ENCODE data around the gene IFRD1.
"Not testable (repeated sequence)": the region's sequence is repeated elsewhere in the genome, so short reads cannot be mapped to it uniquely, and the experiment has no call there.

IFRD1 gene

DNA sequence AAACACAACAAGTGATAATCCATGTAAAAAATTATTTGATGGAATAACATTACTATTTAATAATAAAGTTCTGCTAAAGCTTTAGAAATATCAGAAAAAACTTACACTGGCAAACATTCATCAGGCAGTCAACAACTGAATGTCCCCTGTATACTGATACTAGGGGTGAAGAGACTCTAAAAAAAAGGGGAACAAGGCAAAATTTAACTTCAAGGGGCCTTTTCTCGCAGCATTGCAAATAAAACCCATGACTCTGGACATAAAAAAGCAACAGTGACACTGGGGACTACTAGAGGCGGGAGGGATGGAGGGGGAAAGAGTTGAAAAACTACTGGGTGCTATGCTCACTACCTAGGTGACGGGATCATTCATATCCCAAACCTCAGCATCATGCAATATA, 5.8 kb upstream of the IFRD1 start:
- DNase-seq, result no peak

DNA sequence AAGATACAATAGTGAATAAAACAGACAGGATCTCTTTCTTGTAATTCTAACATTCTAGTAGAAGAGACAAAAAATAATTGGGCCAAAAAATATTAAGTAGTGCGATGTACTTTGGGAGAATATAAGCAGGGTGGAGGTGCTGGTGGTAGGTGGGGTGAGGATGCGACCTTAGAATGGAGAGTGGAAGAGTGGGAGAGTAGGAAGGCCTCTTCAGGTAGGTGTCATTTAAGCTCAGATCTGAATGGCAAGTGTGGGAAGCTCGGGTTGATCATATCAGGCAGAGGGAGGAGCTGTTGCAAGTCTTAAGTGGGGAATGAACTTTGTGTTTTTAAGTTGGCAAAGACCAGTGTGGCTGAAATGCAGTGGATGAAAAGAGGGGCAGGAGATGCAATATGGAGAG, 3.8 kb upstream of the IFRD1 start:
- no peak for DNase-seq

DNA sequence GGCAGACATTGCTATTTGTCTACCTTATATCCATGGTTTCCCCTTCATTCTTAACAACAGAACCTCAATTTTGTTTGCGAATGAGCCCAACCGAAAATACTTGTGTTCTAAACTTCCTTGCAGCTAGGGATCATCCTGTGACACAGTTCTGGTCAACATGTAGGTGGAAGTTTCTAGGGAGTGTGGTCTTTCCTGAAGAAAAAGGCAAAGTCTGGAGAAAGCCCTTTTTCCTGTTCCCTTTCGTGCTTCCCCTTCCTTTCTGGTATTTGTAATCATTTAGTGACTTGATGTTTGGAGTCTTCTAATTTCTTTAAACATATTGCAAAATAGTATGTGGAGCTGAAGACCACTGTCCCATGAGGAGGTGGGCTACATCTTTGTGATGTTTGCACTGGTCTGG, 2.9 kb upstream of the IFRD1 start:
- peak; percentile 33 to 61 (median 54) for DNase-seq

DNA sequence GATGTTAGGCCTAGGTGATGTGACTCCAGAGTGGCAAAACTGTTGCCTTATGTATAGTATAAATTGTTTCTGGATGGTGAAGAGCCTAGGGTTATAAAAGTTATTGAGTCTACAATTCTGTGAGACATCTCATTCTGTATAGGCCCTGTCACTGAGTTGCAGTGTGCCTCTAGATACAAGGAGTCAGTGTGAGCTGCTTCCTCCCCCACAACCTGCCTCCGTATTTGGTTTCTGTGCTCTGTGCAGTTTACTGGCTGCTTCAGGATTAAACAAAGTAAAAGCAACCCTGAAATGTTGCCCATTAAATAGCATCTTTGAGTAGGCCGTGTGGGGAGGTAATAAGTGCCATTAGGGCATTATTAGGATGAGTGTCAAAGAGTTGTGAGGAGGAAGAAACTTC, 1.9 kb upstream of the IFRD1 start:
- no peak for DNase-seq

DNA sequence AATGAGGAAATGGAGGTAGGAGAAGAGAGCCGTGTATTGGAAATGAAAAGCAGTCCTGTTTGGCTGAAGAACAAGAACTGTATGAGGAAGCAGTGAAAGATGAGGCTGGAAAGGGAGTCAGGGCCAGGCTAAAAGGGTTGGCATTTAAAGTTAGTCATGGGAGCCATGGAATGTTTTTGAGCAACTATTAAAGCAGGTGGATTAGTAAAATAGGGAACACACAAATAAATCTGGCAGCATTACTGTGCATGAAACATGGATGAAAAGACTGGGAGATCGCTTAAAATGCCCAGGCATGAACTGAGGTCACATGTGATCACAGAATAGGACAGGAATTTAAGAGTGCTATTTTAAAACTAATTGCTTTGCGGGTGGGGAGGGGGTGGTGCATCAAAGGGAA, 1.4 kb upstream of the IFRD1 start:
- DNase-seq, result no peak

DNA sequence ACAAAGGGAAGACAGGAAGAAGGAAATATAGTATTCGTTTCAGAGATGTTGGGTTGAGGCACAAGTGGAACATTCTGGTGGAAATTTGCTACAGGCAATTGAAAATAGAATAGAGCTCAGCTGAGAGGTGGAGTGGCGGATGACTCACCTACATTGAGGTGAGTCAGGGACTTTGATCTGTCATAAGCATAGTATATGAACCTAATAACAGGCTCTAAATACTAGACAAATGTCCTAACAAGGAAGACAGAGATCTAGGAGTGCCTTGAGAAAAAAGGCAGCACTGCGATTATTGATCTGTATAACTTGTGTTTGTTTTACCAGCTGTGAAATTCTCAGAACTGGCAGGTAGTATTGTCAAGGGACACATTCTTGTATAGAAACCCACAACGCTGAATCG, 907 bp upstream of the IFRD1 start:
- peak in 2 of 3 donors; percentile 21 to 41 for DNase-seq

DNA sequence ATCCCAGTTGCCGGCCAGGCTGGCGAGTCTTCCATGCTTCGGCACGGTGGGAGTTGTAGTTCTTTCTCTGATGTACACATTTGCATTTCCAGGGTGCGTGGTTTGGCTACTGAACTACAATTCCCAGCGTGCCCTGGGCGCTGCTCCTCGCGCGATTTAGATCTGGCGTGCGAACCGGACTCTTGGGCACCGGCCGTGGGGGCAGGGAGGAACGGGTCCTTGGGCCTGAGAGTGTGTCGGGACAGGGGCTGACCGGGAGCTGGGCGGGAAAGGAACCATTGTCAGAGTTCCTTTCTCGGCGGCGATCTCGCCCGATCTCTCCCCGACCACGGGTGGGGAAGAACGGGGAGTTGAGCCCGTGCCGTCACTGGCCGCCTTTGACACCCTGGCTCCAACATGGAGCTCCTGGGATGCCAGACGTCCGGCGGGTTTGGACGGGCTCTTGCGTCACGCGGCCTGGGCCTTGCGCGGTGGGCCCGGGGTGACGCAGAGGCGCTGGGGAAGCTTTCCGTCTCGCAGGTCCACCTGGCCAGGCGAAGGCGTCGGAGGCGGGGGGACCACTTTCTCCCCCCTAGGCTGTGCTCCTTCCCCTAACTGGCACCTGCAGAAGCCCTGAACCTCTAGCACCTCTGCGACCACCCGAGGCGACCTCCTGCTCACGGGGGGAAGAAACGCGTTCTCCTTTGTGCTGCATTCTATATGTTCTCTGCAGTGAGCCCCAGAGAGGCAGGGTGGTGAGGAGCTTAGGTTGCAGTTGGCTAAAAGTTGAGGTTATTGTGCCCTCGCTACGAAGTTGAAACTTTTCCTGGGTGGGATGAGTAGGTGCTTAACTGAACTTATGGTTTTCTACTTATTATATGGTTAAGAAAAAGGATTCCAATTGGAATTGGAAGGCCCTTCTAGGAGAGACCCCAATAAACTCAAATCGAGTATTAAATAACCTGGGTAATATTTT, 824 bp downstream of the IFRD1 start:
- DNase-seq, result peak; percentile 94 to 95 (median 95)

DNA sequence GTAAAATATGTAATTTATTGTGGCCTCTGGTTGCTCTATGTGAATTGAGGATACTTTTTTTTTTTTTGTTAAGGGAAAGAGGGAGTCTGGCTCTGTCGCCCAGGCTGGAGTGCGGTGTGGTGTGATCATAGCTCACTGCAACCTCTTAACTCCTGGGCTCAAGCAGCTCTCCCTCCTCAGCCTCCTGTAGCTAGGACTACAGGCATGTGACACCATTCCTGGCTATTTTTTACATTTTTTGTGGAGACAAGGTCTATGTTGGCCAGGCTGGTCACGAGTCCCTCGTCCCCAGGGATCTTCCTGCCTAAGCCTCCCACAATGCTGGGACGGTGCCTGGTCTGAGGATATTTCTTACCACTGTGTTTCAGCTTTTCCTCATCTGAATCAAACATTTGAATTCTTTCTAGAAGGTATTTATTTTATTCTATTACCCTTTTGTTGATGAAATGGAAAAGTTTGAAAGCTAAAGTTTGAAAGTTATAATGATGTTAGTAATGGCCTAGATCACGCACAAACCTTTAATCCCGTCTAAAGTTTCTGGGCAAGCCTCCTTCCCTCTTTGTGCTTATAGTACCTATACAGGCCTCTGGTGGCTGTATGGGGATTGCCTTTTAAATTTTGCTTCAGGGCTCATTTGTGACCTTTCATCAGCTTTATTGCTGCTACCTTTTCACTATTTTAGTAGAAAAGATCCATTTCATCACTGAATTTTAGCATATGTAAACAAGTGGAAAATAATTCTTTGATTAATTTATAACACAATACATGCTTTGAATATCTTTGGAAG, 2.0 kb downstream of the IFRD1 start:
- DNase-seq, result peak; percentile 30 to 40 (median 38)

DNA sequence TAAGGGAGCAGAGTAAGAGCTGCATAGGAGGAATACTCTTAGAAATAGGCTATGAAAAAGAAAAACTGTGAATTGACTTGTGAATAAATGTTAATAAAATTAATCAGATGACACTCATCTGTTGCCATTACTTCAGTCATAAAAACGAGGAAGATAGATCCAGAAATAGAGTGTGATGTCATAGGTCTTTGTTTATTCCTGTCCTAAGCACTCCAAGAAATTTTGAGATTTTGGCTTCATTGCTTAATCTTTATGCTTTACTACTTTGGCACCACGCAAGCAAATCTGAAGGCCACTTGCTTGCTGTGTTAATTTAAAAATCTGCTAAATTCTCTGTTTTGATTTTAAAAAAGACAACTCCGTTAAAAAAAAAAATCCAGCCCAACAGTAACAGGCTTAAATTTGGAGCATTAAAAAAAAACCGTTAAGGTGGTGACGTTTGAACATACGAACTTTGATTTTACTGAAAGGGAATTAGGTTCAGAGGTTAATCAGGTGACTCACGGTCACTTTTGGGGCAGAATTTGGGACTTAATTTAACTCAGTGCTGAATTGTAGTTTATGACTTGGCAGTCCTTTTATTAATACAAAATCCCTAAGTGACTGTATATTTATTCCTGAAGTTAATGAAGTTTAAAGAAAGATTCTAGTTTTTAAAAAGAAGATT, 3.4 kb downstream of the IFRD1 start:
- peak; percentile 62 to 78 (median 75) for DNase-seq

- not testable (repeated sequence) for DNase-seq
Measured at GRCh38 chr7:112454191-112454590, 3.9 kb downstream of the IFRD1 start.

GRCh38 chr7:112459645-112460044, 9.4 kb downstream of the IFRD1 start:
- no peak for DNase-seq

DNA sequence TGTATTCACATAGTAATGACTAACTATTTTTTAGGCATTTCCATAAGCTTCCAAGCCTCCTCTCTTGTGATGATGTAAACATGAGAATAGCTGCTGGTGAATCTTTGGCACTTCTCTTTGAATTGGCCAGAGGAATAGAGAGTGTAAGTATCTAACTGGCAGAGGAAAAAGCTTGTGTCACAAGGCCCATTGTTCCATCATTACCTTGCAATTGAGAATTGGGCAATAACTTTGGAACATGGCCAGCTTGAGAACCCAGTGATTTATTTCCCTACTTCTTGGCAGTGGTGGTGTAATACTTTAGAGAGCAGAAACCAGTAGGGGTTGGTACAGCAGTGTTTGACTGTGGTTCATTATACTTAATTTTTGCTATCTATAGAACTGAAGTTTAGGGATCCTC, 12.0 kb downstream of the IFRD1 start:
- DNase-seq, result peak; percentile 63 to 75 (median 71)

- DNase-seq, result no peak
Measured at GRCh38 chr7:112467867-112468266, 17.6 kb downstream of the IFRD1 start.

GRCh38 chr7:112470194-112470593, 19.9 kb downstream of the IFRD1 start:
- no peak for DNase-seq

GRCh38 chr7:112476390-112477052, 26.3 kb downstream of the IFRD1 start:
- no peak for DNase-seq

GRCh38 chr7:112481121-112481736, 31.0 kb downstream of the IFRD1 start:
- DNase-seq, result peak in 1 of 3 donors; percentile 55

GRCh38 chr7:112481833-112482670, 31.8 kb downstream of the IFRD1 start:
- DNase-seq, result peak; percentile 86 to 93 (median 87)

GRCh38 chr7:112484671-112485167, 34.5 kb downstream of the IFRD1 start:
- DNase-seq, result peak; percentile 40 to 62 (median 62)

DNA sequence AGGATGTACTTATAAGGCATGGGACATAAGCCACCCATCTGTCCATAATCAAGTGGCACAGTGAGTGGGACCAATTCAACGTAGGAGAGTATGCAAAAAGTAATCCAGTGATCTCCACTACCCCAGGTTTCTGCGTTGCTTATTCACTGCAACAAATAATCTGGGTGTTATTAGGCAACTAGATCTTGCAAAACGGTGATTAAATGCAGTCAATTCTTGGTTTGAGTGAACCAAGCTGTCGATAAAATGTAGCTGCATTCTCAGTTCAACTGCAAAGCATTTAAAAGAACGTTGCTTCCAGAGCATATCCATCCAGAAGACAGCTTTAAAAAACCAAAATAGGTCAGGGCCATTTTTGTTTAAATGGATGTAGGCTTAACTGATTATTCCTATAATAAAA, 35.5 kb downstream of the IFRD1 start:
- DNase-seq, result no peak

GRCh38 chr7:112487457-112488263, 37.4 kb downstream of the IFRD1 start:
- no peak for DNase-seq
